Measurements from ENCODE around the gene CCDC47. TPM values are rescaled to one million over a fixed set of nuclear protein-coding genes. Genes with fewer than 3 reads are reported as not detected.

CCDC47 gene
- total RNA-seq, result 65.3 TPM

GRCh38 chr17:63773272-63774140 lies at the start of gene CCDC47:
TSS of gene CCDC47 (minus strand) at chr17:63773597. CDS start at chr17:63766175, 7,422 bp downstream.

GRCh38 chr17:63774141-63774968 lies 958 bp upstream of the CCDC47 start, which contains the start of gene DDX42:
TSS of gene DDX42 (plus strand) at chr17:63774170. CDS start at chr17:63787050, 12,880 bp downstream.

GRCh38 chr17:63741408-63742173 lies 31.8 kb downstream of the CCDC47 start, which contains the start of gene STRADA:
TSS of gene STRADA (minus strand) at chr17:63741799. CDS start at chr17:63728369, 13,430 bp downstream.

GRCh38 chr17:63699638-63700527 lies 73.5 kb downstream of the CCDC47 start, which contains the start of gene LIMD2:
TSS of gene LIMD2 (minus strand) at chr17:63700125. CDS start at chr17:63699298, 827 bp downstream.

Other genes with a start within 250 kb of the CCDC47 start
- 51.0 TPM for gene DCAF7, start 223.1 kb downstream of the CCDC47 start, total RNA-seq
- gene TACO1, start 172.7 kb downstream of the CCDC47 start, total RNA-seq, result 10.1 TPM
- 19.4 TPM for gene MAP3K3, start 151.2 kb downstream of the CCDC47 start, total RNA-seq
- 12.5 TPM for gene LIMD2, start 73.5 kb downstream of the CCDC47 start, total RNA-seq
- gene STRADA, start 31.8 kb downstream of the CCDC47 start, total RNA-seq, result 32.3 TPM
- gene DDX42, start 573 bp upstream of the CCDC47 start, total RNA-seq, result 82.4 TPM
- 78.0 TPM for gene PSMC5, start 53.8 kb upstream of the CCDC47 start, total RNA-seq
- gene FTSJ3, start 54.1 kb upstream of the CCDC47 start, total RNA-seq, result 29.3 TPM
- 11.5 TPM for gene SMARCD2, start 69.1 kb upstream of the CCDC47 start, total RNA-seq
- gene CSH2, start 100.1 kb upstream of the CCDC47 start, total RNA-seq, result not detected
- gene GH2, start 108.3 kb upstream of the CCDC47 start, total RNA-seq, result not detected
- not detected for gene CSH1, start 123.0 kb upstream of the CCDC47 start, total RNA-seq
- not detected for gene CSHL1, start 137.7 kb upstream of the CCDC47 start, total RNA-seq
- not detected for gene GH1, start 145.2 kb upstream of the CCDC47 start, total RNA-seq
- 0.92 TPM for gene CD79B, start 158.7 kb upstream of the CCDC47 start, total RNA-seq
- 0.92 TPM for gene SCN4A, start 199.3 kb upstream of the CCDC47 start, total RNA-seq
- gene PRR29, start 224.8 kb upstream of the CCDC47 start, total RNA-seq, result 6.9 TPM
- 8.8 TPM for gene ICAM2, start 247.0 kb upstream of the CCDC47 start, total RNA-seq

Data from diencephalon (tissue), 1 donor.